GM21723 (cell line): ENCODE results near the gene S100A2.
"Not testable (repeated sequence)": the region's sequence is repeated elsewhere in the genome, so short reads cannot be mapped to it uniquely, and the experiment has no call there.

Experiments
- ATAC-seq: cut with Tn5 transposase; IDR thresholded peaks from one replicate; pipeline ENCODE4 v1.9.1; 2021; ENCODE audit warnings: mild to moderate bottlenecking, moderate library complexity; ENCODE audit not compliant: unreplicated experiment

S100A2 gene

GRCh38 chr1:153566414-153567371, 1.0 kb upstream of the S100A2 start:
- no peak for ATAC-seq

- no peak for ATAC-seq
These were observed 1.7 kb downstream of the S100A2 start for GRCh38 chr1:153563991-153564390.

- no peak for ATAC-seq
These were observed 2.2 kb downstream of the S100A2 start for GRCh38 chr1:153563483-153563901.

- not testable (repeated sequence) for ATAC-seq
These were observed 3.6 kb downstream of the S100A2 start for GRCh38 chr1:153562021-153562420.

- ATAC-seq, result no peak
These were observed 4.1 kb downstream of the S100A2 start for GRCh38 chr1:153561466-153561985.

GRCh38 chr1:153560771-153561465, 4.7 kb downstream of the S100A2 start:
- ATAC-seq, result no peak

- ATAC-seq, result no peak
These were observed 5.4 kb downstream of the S100A2 start for GRCh38 chr1:153560241-153560640.

- ATAC-seq, result no peak
These were observed 7.8 kb downstream of the S100A2 start for GRCh38 chr1:153557877-153558276.

- ATAC-seq, result no peak
These were observed 9.3 kb downstream of the S100A2 start for GRCh38 chr1:153556348-153556747.

GRCh38 chr1:153553830-153554541, 11.7 kb downstream of the S100A2 start:
- ATAC-seq, result no peak

GRCh38 chr1:153553096-153553495, 12.5 kb downstream of the S100A2 start:
- ATAC-seq, result no peak

- no peak for ATAC-seq
These were observed 13.3 kb downstream of the S100A2 start for GRCh38 chr1:153552335-153552734.

- ATAC-seq, result no peak
These were observed 14.7 kb downstream of the S100A2 start for GRCh38 chr1:153550827-153551500.

GRCh38 chr1:153550398-153550758, 15.3 kb downstream of the S100A2 start:
- no peak for ATAC-seq

GRCh38 chr1:153549741-153550397, 15.8 kb downstream of the S100A2 start:
- ATAC-seq, result no peak

GRCh38 chr1:153548722-153549688, 16.6 kb downstream of the S100A2 start, which contains the start of gene S100A3:
S100A3 (minus strand) TSS chr1:153549258; CDS start chr1:153548485, 773 bp downstream.
- ATAC-seq, result no peak

GRCh38 chr1:153547560-153548551, 17.8 kb downstream of the S100A2 start:
- ATAC-seq, result no peak
